IMR-90 (cell line): ENCODE data around the gene IRF2BP1. TPM values are rescaled to one million over a fixed set of nuclear protein-coding genes. Genes with fewer than 3 reads are reported as not detected.
A peak's percentile ranks its signal among the peaks of the same experiment; 100 is the strongest.

ENCODE experiments used
- ATAC-seq: fragments of 200-7000 bp; cut with Tn5 transposase; 2 replicates; pipeline ENCODE4 v1.9.1; 2020; ENCODE audit warnings: low read depth, mild to moderate bottlenecking, moderate library complexity
- BruUV-seq: library from RNA; stranded (reverse); fragments of 400-500 nt; replicated peaks from 2 replicates; lab custom pipeline; 2021; lab: Mats Ljungman, UMichigan
- CTCF ChIA-PET: fragments of 300-600 bp; formaldehyde crosslinking; extraction: SDS; loops from one replicate; lab custom pipeline; 2021; ENCODE audit warnings: antibody characterized with exemption; lab: Yijun Ruan, JAX
- POLR2A ChIA-PET: fragments of 300-600 bp; sonication (Branson Sonifier 250); formaldehyde crosslinking; loops from one replicate; lab custom pipeline; 2022; ENCODE audit warnings: antibody characterized with exemption; ENCODE audit not compliant: unreplicated experiment; lab: Charles Lee
- DNase-seq: peaks from one replicate; pipeline ENCODE4 v3.0.0; 2013
- H2AFZ ChIP-seq: replicated peaks from 2 replicates; pipeline ENCODE3; 2013; ENCODE audit warnings: low read length, mild to moderate bottlenecking; ENCODE audit not compliant: poor library complexity
- H2AK5ac ChIP-seq: 2 replicates; pipeline ENCODE4 v1.6.1; 2013; ENCODE audit warnings: low read depth, low read length, inconsistent platforms
- H2AK9ac ChIP-seq: replicated peaks from 2 replicates; pipeline ENCODE3; 2013; ENCODE audit warnings: mild to moderate bottlenecking, low read depth, low read length, moderate library complexity; ENCODE audit not compliant: poor library complexity
- H2BK120ac ChIP-seq: 2 replicates; pipeline ENCODE4 v1.6.1; 2013; ENCODE audit warnings: low read depth, low read length, inconsistent platforms
- H2BK15ac ChIP-seq: 3 replicates; pipeline ENCODE4 v1.6.1; 2013; ENCODE audit warnings: low read depth, low read length, inconsistent platforms
- H2BK20ac ChIP-seq: 2 replicates; pipeline ENCODE4 v1.6.1; 2013; ENCODE audit warnings: low read depth, mild to moderate bottlenecking, inconsistent platforms, low read length, moderate library complexity
- H2BK5ac ChIP-seq: 2 replicates; pipeline ENCODE4 v1.6.1; 2013; ENCODE audit warnings: mild to moderate bottlenecking, low read depth, low read length, inconsistent platforms; ENCODE audit not compliant: poor library complexity, severe bottlenecking
- H3K14ac ChIP-seq: replicated peaks from 2 replicates; pipeline ENCODE4 v1.6.1; 2013; ENCODE audit warnings: low read depth, low read length, inconsistent platforms
- H3K18ac ChIP-seq: 2 replicates; pipeline ENCODE4 v1.6.1; 2013; ENCODE audit warnings: low read depth, low read length, control low read depth
- H3K23ac ChIP-seq: 2 replicates; pipeline ENCODE4 v1.6.1; 2013; ENCODE audit warnings: low read depth, low read length, inconsistent platforms
- H3K27ac ChIP-seq: 2 replicates; pipeline ENCODE4 v1.5.1; 2013; ENCODE audit warnings: mild to moderate bottlenecking, control low read depth, low read length; ENCODE audit not compliant: insufficient read depth
- H3K27me3 ChIP-seq: 2 replicates; pipeline ENCODE4 v1.6.1; 2013; ENCODE audit warnings: low read length; ENCODE audit not compliant: control insufficient read depth, insufficient read depth
- H3K36me3 ChIP-seq: 2 replicates; pipeline ENCODE4 v1.6.1; 2013; ENCODE audit warnings: low read length, mixed read lengths; ENCODE audit not compliant: control insufficient read depth, insufficient read depth
- H3K4ac ChIP-seq: 2 replicates; pipeline ENCODE4 v1.6.1; 2013; ENCODE audit warnings: low read depth, low read length, inconsistent platforms
- H3K4me1 ChIP-seq: 2 replicates; pipeline ENCODE4 v1.6.1; 2013; ENCODE audit warnings: low read length, mixed read lengths; ENCODE audit not compliant: control insufficient read depth, insufficient read depth
- H3K4me2 ChIP-seq: 2 replicates; pipeline ENCODE4 v1.6.1; 2013; ENCODE audit warnings: low read depth, mild to moderate bottlenecking, control low read depth, low read length, moderate library complexity
- H3K4me3 ChIP-seq: 2 replicates; pipeline ENCODE4 v1.5.1; 2013; ENCODE audit warnings: low read depth, mild to moderate bottlenecking, control low read depth, low read length, moderate library complexity; ENCODE audit not compliant: insufficient read depth
- H3K56ac ChIP-seq: 2 replicates; pipeline ENCODE4 v1.6.1; 2013; ENCODE audit warnings: low read length, inconsistent platforms; ENCODE audit not compliant: insufficient read depth; ENCODE audit errors: extremely low read depth
- H3K79me1 ChIP-seq, 2 experiments: 2 replicates each; pipeline ENCODE4 v1.6.1; 2013; ENCODE audit warnings: low read length in 2 of 2, inconsistent platforms in 1 of 2, low read depth in 1 of 2
- H3K9ac ChIP-seq: 2 replicates; pipeline ENCODE4 v1.6.1; 2013; ENCODE audit warnings: low read depth, low read length, control low read depth
- H3K9me1 ChIP-seq: 2 replicates; pipeline ENCODE4 v1.6.1; 2013; ENCODE audit warnings: low read length, inconsistent platforms; ENCODE audit not compliant: insufficient read depth
- H3K9me3 ChIP-seq: 2 replicates; pipeline ENCODE4 v1.6.1; 2013; ENCODE audit warnings: low read length; ENCODE audit not compliant: control insufficient read depth, insufficient read depth
- H4K20me1 ChIP-seq: 2 replicates; pipeline ENCODE4 v1.6.1; 2013; ENCODE audit warnings: low read length, inconsistent platforms; ENCODE audit not compliant: insufficient read depth
- H4K5ac ChIP-seq: 2 replicates; pipeline ENCODE4 v1.6.1; 2013; ENCODE audit warnings: mild to moderate bottlenecking, low read depth, low read length, control low read depth
- H4K8ac ChIP-seq, 2 experiments: 2 replicates each; pipeline ENCODE4 v1.6.1; 2013; ENCODE audit warnings: low read depth in 2 of 2, low read length in 2 of 2, control low read depth in 1 of 2, inconsistent platforms in 1 of 2
- H4K91ac ChIP-seq: 2 replicates; pipeline ENCODE4 v1.6.1; 2013; ENCODE audit warnings: low read depth, low read length, inconsistent platforms; ENCODE audit not compliant: insufficient read depth
- CEBPB ChIP-seq: IDR thresholded peaks from 2 replicates; pipeline ENCODE4 v1.6.1; 2012; ENCODE audit warnings: low read depth, low read length, improper control_type of control experiment
- CHD1 ChIP-seq: IDR thresholded peaks from 2 replicates; pipeline ENCODE4 v1.6.1; 2012; ENCODE audit warnings: low read depth, low read length, improper control_type of control experiment
- ELK1 ChIP-seq: fragments of 150-350 bp; IDR thresholded peaks from 2 replicates; pipeline ENCODE4 v1.6.1; 2016; ENCODE audit warnings: low read depth, mild to moderate bottlenecking, low read length, moderate library complexity, borderline replicate concordance
- FOS ChIP-seq: fragments of 150-350 bp; IDR thresholded peaks from 2 replicates; pipeline ENCODE4 v1.6.1; 2016; ENCODE audit warnings: low read depth, low read length
- MAFK ChIP-seq: IDR thresholded peaks from 2 replicates; pipeline ENCODE4 v1.6.1; 2012; ENCODE audit warnings: low read depth, low read length, improper control_type of control experiment
- MAZ ChIP-seq: IDR thresholded peaks from 2 replicates; pipeline ENCODE4 v1.6.1; 2012; ENCODE audit warnings: low read depth, mild to moderate bottlenecking, low read length, improper control_type of control experiment, moderate library complexity, borderline replicate concordance
- RCOR1 ChIP-seq: IDR thresholded peaks from 2 replicates; pipeline ENCODE4 v1.6.1; 2012; ENCODE audit warnings: mild to moderate bottlenecking, low read length, improper control_type of control experiment; ENCODE audit not compliant: insufficient replicate concordance
- SMC3 ChIP-seq: fragments of 150-350 bp; IDR thresholded peaks from 2 replicates; pipeline ENCODE4 v1.6.1; 2016; ENCODE audit warnings: low read depth, mild to moderate bottlenecking, antibody characterized with exemption, low read length, moderate library complexity
- WGBS, 2 experiments: methylation state at CpG; one replicate each; pipeline versions ENCODE4 v1.1.5 to v1.1.7; 2013; ENCODE audit warnings: missing lambda C conversion rate in 2 of 2; ENCODE audit not compliant: insufficient read length in 1 of 2; ENCODE audit errors: extremely low coverage in 2 of 2; 5-methylcytosine and 5-hydroxymethylcytosine counted together
- dilution Hi-C: fragments of 300-500 bp; cut with HindIII; formaldehyde crosslinking; loops from one replicate; pipeline ENCODE4 v1.14.3; 2018; ENCODE audit warnings: low sequenced_read_pairs; ENCODE audit not compliant: unreplicated experiment
- in situ Hi-C: fragments of 300-500 bp; cut with MboI; formaldehyde crosslinking; loops from 3 replicates; pipeline ENCODE4 v1.14.3; 2019; ENCODE audit warnings: low sequenced_read_pairs, inconsistent platforms, mixed read lengths
- intact Hi-C: fragments of 100-400 bp; cut with micrococcal nuclease; formaldehyde crosslinking; loops from 2 replicates; pipeline ENCODE4 v1.10.0; 2022
- polyA plus RNA-seq, 3 experiments: library from polyadenylated mRNA; depleted of rRNA; stranded (reverse); fragments of >200 nt; gene quantifications; 2 replicates each; pipeline ENCODE4 v1.2.3, GENCODE V29; 2012; ENCODE audit warnings: low replicate concordance in 1 of 3
- total RNA-seq: library from RNA; depleted of rRNA; stranded (reverse); fragments of >200 nt; gene quantifications from 2 replicates; pipeline ENCODE4 v1.2.3, GENCODE V29; 2012

Gene IRF2BP1
- total and polyA plus RNA-seq, 2 of the 4 experiments (the other 2 are of a cell fraction), result 4.5 to 8.5 TPM

- TF ChIP-seq CHD1, result no peak
- TF ChIP-seq MAZ, result peak; percentile 29; the same call in 1 of the 2 replicates
These were observed 3.0 kb downstream of the IRF2BP1 start (continued) for GRCh38 chr19:45882652-45883585.

- Histone ChIP-seq H3K27me3 (no peaks in the 10 kb centered on the region), H3K9me1 (peaks cover 2% of the 10 kb centered on the region; the same call in 1 of the 2 replicates), H2AK5ac (no peak overlapping the region), H3K27ac (no peak overlapping the region), H3K4me1 (peaks cover 9% of the 10 kb centered on the region), H3K4me2 (no peak overlapping the region), H3K9me3 (no peaks in the 10 kb centered on the region), H3K23ac (no peak overlapping the region), H3K4ac (no peak overlapping the region), H4K20me1 (peaks cover 15% of the 10 kb centered on the region), H2AFZ (no peak overlapping the region), H4K5ac (no peak overlapping the region), H3K14ac (no peak overlapping the region), H3K9ac (no peak overlapping the region), H2BK15ac (no peak overlapping the region), H4K91ac (no peak overlapping the region), H2BK5ac (no peak overlapping the region), H2AK9ac (no peak overlapping the region), H3K56ac (no peak overlapping the region), H3K4me3 (no peak overlapping the region), H2BK120ac (no peak overlapping the region), H2BK20ac (no peak overlapping the region), H3K36me3 (peaks cover 7% of the 10 kb centered on the region; the same call in 1 of the 2 replicates), H3K18ac (no peak overlapping the region), H3K79me1 (peaks cover 8 to 25% of the 10 kb centered on the region in 2 experiments), H4K8ac (no peak overlapping the region)
- dilution Hi-C loops (no loop called here), intact Hi-C loops (no loop called here), in situ Hi-C loops (no loop called here)
- TF ChIP-seq FOS (no peak), SMC3 (no peak), ELK1 (no peak), MAZ (no peak), RCOR1 (no peak), CEBPB (no peak), MAFK (no peak)
- WGBS, 2 experiments, result no CpG with 5 or more reads among the region's 4 CpGs
- DNase-seq (no peak), ATAC-seq (no peak)
- POLR2A ChIA-PET, result interaction anchor here (0.6 kb wide), 1 partner anchor 62 kb away, joined by 5 read pairs; no protein-coding TSS in a partner anchor
- no TSS peak for BruUV-seq
- CTCF ChIA-PET, result no interaction called here
These were observed 3.9 kb downstream of the IRF2BP1 start for GRCh38 chr19:45881909-45882528.
